ENCODE measurements around the gene PERM1.
"Not testable (repeated sequence)": the region's sequence is repeated elsewhere in the genome, so short reads cannot be mapped to it uniquely, and the experiment has no call there.

Gene PERM1

DNA sequence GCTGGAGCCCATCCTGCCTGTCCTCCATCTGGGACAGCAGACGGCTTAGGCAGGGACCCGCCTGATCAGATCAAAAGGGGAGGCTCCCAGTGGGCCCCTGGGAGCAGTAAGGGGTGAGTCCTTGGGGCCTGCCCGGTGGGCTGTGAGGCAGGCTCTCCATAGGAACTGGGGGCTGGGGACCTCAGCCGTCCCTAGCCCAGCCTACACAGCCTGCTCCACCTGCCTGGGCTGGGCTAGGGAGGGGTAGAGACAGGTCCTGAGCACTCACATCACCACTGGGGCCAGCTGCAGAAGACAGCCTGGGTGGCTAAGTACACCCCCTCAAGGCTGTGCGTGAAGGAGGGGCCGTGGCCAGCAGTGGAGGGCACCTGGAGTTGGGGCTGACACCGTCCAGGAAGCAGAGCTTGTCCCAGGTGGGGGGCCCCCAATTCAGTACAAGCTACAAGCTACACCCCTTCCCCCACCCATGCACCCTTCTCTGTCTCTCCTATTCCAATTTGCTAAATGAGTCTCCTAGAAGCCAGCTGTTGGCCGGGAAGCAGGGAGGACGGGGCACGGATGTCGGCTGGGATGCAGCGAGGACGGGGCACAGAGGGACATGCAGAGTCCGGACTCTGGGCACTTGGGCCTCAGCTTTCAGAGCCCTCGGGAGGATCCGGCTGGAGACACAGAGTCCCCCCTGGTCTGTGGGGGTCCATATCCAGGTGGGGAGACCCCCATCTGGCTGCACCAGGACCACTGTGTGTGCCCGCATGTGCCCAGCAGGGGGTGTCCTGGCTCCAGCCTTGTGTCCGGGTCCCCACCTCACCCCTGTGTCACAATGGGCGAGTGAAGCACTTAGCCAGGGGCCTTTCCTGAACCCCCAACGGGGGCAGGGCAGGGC, 33.1 kb upstream of the PERM1 start:
- peak in 2 of 51 donors; percentile 24 to 35 for DNase-seq

DNA sequence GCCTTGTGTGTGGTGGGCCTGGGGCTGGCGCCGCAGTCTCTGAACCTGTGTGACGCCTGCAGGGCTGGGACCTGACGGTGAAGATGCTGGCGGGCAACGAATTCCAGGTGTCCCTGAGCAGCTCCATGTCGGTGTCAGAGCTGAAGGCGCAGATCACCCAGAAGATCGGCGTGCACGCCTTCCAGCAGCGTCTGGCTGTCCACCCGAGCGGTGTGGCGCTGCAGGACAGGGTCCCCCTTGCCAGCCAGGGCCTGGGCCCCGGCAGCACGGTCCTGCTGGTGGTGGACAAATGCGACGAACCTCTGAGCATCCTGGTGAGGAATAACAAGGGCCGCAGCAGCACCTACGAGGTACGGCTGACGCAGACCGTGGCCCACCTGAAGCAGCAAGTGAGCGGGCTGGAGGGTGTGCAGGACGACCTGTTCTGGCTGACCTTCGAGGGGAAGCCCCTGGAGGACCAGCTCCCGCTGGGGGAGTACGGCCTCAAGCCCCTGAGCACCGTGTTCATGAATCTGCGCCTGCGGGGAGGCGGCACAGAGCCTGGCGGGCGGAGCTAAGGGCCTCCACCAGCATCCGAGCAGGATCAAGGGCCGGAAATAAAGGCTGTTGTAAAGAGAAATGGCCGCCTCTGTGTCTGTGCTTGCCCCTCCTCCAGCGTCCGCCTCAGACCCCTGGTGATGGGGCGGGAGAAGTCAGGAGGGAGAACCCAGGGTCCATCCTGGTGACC, 32.2 kb upstream of the PERM1 start:
- no peak for DNase-seq

DNA sequence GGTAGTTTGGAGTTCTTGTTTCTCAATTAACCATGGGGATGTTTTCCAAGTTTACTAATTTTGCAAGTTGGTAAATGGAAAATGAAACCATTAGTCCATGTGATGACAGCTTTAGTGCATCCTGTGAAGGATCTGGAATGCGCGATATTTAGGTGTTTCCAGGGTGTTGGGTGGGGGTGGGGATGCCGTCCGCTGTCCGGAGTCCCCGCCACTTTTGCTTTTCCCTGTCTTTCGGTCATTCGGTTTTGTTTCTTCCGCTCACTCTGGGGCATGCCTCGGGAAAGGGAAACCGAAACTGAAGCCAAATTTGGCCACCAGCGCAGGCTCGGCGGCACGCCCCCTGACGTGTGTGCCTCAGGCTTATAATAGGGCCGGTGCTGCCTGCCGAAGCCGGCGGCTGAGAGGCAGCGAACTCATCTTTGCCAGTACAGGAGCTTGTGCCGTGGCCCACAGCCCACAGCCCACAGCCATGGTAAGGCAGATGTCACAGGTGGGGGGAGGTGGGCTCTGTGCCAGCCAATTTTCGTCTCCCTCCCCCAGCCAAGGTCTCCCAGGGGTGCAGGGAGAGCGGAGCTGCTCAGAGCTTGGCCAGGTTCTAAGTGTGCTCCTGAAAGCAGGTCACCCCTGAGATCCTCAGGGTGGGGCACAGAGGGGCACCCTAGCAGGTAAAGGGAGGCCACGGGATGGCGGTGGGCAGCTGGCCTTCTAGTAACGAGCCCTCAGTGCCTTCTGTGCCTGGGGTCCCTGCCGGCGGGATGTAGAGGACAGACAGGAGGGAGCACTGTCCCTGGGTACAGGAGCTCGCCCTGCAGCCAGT, 31.4 kb upstream of the PERM1 start, which contains the start of gene ISG15:
Gene ISG15, plus strand, starts transcription at position 393 of the 817 bp plus-strand sequence. Its CDS starts 77 bp downstream, at position 470.
- DNase-seq = peak in 45 of 51 donors; percentile 19 to 89 (median 70)

DNA sequence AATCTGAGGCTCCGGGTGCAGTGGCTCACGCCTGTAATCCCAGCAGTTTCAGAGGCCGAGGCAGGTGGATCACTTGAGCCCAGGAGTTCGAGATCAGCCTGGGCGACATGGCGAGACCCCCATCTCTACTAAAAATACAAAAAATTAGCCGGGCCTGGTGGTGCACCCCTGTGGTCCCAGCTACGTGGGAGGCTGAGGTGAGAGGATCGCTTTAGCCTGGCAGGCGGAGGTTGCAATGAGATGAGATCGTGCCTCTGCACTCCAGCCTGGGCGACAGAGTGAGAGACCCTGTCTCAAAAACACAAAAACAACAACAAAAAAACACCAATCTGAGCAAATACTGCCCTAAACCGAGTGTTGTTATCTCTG, 30.8 kb upstream of the PERM1 start:
- not testable (repeated sequence) for DNase-seq

DNA sequence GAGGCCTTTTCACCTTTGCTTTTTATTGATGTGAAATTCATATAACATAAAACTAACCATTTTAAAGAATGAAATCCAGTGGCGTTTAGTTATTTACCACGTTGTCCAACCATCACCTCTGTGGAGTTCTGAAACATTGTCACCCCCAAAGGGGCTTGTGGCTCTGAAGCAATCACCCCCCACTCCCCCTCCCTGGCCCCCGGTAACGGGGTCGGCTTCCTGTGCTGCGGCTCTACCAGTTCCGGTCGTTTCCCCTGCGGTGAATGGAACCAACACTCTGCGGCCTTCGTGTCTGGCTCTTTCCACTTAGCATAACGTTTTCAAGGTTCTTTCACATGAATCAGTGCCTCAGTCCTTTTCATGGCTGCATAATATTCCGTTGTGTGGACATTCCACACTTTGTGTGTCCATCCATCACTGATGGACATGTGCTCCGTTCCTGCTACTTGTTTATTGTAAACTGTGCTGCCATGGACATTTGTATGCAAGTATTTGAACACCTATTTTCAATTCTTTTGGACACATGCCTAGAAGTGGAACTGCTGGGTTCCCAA, 29.6 kb upstream of the PERM1 start:
- no peak for DNase-seq

DNA sequence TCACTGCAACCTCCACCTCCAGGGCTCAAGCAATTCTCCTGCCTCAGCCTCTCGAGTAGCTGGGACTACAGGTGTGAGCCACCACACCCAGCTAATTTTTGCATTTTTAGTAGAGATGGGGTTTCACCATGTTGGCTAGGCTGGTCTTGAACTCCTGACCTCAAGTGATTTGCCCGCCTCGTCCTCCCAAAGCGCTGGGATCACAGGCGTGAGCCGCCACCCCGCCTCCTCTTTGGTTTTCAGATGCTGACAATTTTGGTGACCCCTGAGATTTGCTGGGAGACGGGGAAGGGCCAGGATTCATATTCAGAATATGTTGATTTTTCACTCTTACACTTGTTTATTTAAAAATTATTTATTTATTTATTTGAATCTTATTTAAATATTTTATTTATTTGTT, 28.2 kb upstream of the PERM1 start:
- DNase-seq = not testable (repeated sequence)

DNA sequence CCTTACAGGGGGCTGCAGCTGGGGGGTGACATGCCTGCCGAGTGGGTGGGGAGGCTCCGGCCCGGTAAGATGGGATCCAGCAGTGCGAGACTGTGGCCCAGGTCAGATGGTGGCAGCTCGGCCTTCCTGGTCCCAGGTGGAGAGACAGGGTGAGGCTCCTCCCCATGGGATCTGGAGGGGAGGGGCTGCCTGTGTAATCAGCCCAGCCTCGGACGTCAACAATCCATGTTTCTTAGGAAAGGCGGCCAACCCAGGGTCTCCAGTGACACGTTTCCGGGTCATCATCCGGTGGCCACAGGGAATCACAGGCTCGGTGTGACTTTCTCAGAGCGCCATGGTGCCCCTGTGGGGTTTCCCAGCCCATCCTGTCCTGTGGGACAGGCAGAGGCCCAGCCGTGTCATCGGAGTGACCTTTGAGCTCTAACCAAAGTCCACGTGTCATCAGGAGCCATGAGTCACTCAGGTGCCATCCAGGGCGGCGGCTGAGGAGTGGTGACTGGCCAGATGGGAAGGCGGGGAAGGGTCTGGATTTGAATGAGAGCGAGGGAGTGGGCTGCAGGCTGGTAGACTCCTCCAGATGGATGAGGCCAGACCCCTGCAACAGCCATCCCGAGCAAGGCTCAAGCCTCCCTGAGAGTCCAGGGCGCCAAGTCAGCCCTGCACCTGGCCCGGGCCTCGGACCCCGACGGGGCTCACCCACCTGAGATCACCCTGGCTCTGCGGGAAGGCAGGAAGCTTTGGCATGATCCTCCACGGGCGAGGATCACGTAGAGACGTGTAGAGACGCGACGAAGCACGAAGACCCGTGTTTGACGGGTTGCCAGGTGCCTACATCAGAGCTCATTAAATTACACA, 24.6 kb upstream of the PERM1 start:
- no peak for DNase-seq

DNA sequence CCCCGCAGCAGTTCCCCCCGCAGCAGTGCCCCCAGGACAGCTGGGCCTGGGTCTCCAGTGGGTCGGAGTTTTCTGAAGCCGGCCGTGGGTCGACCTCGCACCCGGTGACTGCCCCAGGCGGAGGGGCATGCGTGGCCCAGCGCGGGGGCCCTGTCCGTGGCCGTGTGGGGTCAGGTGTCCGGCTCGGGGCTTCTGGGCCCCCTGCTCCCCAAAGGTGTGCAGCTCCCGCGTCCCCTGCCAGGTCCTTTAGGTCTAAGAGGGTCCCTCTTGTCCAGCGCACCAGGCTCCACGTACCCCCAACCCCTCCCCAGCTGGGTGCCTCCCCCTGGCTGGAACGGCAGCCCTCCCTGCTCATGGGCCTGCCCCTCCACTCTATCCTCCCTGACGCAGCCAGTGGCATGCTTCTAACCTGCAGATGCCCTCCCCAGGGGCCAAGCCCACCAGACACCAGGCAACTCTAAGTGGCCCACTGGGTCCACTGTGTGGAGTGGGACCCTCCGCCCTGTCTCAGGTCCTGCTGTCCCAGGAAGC, 23.9 kb upstream of the PERM1 start:
- DNase-seq = no peak

DNA sequence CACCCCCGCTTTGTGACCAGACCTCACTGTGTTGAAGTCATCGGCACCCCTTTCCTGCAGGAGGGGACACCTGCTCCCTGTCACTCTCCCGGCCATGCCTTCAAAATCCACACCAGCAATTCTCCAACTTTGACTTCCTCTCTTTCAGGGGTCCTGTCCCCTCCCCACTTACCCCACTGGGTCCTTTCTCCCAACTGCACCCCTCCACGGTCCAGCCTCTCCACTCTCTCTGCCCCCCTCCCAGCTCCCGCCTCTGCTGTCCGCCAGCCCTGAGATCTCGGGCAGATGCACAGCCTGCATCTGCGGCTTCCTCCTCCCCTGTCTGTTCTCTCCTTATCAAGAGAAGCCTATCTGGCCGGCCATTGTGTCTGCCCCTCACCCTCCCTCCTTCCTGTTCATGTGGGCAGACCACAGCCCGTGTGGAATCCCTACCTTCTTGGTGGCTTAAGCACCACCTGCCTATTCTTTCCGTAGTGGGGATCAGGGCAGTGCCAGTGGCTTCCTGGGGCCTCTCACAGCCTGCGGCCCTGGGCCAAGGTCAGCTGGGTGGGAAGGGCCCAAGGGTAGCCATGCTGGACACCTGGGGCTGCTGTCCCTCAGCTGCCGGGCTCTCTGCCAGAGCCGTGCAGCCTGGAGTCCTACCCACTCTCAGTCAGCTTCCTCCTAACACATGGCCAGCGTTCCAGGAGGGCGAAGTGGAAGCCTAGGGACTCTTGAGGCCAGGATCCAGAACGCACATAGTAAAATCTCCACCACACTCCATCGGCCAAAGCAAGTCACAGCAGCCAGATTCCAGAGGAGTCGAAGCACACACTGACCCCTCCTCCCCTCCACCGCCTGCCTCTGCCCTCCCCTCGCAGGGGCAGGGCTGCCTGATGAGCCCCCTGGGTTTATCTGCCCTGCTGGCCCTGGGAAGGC, 23.1 kb upstream of the PERM1 start:
- DNase-seq = no peak

DNA sequence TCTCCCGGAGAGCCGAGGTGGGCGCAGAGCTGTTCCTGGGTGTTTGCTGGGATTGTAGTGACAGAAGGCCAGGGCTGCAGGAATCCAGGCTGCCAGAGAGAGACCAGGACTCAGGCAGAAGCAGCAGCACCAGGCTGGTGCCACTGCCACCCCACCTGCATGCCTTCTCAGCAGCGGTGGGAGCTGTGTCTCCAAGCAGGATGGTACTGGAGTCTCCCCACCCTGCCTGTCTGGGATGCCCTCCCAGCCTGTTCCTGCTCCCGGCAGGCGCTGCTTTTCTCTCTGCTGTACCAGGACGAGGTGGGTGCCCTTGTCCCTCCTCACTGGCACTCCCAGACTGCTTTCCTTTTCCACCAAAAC, 22.5 kb upstream of the PERM1 start:
- no peak for DNase-seq

DNA sequence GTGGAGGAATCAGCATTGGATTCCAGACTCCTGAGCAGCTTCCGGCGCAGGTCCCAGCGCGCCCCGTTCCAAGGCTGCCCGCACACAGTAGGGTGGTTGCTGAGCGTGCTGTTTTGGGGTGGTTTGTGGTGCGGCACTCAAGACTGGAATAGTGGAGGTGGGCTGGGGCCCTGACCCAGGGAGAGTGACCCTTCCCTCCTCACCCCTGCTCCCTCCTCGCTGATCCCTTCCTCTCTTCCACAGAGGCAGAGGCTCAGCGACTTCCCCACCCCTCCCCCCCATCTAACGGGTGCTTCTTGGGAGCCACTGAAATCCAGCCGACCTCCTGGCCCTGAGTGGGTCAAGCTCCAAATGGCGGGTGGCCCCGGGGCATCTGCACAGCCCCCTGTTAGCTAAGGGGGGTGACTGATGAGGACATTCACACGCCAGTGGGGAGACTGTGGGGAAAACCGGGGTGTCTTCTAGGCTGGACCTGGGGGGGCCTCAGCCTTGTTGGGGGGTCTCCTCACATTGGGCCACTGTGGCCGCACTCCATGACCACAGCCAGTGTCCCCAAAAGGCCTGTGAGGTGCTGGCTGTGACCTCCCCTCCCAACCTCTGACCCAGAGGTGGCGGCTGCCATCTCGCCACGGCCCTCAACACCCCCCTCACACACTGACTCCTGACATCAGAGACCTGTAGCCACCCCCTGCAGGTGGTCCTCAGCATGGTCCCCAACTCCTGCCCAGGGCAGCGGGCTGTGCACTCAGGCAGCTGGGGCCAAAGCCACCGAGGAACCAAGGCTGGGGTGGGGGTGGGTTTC, 21.9 kb upstream of the PERM1 start:
- DNase-seq = no peak

DNA sequence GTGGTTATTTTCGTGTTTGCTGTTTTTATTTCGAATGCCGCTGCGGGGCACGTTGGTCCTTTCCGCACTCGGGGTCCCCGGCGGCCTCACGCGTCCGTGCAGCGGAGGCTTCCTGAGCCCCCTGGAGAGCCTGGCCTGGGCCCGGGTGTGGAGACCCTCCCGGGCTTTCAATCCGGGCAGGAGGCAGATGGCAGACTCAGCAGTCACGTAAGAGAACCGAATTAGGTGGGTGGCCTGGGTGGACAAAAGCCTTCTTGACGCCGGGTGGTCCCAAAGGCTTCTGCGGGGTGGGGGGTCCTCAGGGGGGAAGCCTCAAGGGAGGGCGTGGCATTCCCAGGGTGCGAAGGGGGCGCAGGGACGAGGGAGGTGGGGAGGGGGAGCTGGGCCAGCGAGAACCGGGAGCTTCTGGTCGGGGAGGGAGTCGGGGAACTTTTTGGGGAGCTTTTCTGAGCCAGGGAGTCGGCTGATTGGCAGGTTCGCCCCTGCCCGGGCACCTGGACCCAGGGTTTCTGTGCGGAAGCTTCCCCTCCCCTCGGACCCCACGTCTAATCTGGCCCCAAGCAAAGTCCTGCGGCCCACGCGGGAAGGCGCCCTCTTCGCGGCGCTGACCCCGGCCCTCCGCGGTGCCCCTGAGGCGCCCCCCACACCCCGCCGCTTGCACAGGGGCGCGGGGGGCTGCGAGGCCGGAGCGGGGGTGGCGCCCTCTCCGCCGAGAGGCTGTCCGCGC, 19.3 kb upstream of the PERM1 start:
- DNase-seq = no peak

DNA sequence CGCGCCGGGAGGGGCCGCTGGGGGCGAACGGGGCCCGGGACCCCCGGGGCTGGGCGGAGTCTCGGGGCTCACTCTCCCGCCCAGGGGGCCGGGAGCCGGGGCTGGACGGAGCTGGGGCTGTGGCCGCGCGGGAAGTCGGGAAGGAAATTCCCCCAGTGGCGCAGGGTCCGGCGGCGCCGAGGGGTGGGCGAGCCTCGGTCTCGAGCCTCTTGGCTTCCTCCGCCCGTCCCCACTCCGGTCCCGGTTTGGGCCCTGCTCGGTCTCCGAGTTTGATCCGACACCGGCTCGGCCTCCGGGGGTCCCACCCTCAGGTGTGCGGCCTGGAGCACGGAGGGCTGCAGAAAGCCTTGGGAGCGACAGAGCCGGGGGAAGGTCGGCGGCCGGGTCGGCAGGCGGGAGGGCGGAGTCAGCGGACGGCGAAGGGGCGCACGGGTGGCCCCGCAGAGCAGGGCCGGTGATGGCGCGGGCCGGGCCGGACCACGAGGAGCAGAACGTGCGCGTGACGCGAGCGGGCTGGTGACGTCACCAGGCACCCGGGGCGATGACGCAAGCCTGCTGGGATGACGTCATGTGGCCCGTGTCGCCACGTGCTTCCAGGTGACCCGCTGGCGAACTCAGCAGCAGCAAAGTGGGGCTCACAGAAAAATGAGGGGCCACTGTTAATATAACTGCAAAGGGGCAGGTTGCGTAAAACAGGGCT, 18.6 kb upstream of the PERM1 start:
- DNase-seq = peak in 37 of 51 donors; percentile 25 to 88 (median 69)

DNA sequence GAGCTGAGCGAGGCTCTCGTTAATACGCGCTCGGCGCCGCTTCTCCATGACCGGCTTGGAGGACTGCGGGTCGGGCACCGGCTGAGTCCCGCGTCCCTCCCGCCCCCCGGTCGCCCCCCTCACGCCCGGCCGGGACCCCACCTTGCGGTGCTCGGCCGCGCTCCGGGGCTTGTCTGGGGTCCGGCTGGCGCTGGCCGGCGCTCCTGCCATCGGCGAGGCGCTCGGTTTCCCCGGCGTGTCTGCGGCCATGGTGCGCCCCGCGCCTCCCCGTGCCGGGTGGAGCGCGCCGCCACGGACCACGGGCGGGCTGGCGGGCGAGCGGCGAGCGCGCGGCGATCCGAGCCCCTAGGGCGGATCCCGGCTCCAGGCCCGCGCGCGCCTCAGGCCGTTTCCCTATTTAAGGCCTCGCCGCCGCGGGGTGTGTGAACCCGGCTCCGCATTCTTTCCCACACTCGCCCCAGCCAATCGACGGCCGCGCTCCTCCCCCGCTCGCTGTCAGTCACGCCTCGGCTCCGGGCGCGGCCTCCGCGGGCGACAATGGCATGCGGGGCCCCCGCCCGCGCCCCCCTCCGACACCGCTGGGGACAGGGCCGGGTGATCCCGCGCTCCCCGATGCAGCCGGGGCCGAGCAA, 17.9 kb upstream of the PERM1 start, which contains the start of gene HES4:
Gene HES4, minus strand, starts transcription at position 373 of the 632 bp plus-strand sequence. Its CDS starts 124 bp downstream, at position 249.
- peak in 45 of 51 donors; percentile 26 to 87 (median 74) for DNase-seq

DNA sequence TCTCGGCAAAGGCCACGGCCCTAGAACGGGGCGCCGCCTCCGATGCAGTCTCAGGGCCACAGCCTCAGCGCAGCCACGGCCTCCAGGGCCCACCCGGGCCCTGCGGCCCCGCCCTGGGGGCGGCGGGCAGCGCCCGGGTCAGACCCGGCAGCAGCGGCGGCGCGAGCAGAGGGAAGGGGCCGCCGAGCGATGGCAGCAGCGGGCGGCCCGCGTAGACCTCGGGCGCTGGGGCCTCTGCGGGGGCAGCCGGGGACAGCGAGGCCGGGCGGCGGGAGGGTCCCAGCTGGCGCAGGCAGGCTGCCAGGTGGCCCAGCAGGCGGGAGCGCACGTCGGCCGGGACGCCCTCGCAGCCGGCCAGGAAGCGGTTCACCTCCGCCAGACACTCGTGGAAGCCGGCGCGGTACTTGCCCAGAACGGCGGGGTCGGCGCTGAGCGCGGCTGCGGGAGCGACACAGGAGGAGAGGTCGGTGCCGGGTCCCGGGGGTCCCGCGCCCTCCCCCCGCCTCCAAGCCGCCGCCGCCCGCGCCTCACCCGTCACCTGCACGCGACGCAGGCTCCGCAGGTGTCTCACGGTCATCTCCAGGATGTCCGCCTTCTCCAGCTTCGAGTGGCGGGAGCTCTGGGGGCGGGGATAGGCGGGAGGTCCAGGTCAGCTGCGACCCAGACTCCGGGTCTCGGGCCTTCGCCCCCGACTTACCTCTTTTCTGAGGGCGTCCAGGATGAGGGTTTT, 17.3 kb upstream of the PERM1 start:
- peak in 3 of 51 donors; percentile 30 to 44 (median 35) for DNase-seq

DNA sequence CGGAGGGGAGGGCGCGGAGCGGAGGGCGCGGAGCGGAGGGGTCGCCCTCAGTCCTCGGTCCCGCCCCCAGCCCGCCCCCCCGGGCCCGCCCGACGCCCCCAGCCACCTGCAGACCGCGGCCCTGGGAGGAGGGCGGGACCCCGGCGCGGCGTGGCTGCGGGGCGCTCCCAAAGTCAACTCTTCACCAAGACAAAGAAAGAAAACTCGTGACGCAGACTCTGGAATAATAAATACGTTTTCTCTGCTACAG, 16.8 kb upstream of the PERM1 start:
- DNase-seq = no peak
